ENCODE data around the gene CDH2. TPM values are rescaled to one million over a fixed set of nuclear protein-coding genes. Genes with fewer than 3 reads are reported as not detected.

CDH2 gene
- total RNA-seq, 4 donors from 2014 or later: 9.8 to 52.9 (median 17.8) TPM

DNA sequence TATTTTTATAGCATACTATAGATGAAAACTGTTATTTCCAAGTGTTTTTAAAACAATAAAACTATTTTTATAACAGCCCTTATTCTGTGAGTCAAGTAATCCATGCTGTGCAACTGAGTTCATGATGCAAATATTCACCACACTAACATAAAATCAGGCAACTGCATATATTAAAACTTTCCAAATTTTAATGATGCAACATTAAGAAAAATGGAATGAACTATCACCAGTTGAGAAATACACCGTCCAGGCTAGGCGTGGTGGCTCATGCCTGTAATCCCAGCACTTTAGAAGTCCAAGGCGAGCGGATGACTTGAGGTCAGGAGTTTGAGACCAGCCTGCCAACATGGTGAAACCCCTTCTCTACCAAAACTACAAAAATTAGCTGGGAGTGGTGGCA, 114.5 kb downstream of the CDH2 start:
- WGBS, 2 donors (ENCODE audit: low coverage in 1 of 2): 86 to 87% methylated on average over 1 to 4 of the region's 4 CpGs
- no peak overlapping the region for H3K27ac ChIP-seq
- H3K4me1 ChIP-seq: peaks cover 0 to 17% (median 0%) of the 10 kb centered on the region in 3 donors
- H3K27me3 ChIP-seq: no peaks in the 10 kb centered on the region
- no peak overlapping the region for H3K4me3 ChIP-seq
- H3K9me3 ChIP-seq: no peaks in the 10 kb centered on the region
- no peak for TF ChIP-seq POLR2AphosphoS5 (IDR thresholded peaks at IDR 0.05)
- TF ChIP-seq, protein P1, sequence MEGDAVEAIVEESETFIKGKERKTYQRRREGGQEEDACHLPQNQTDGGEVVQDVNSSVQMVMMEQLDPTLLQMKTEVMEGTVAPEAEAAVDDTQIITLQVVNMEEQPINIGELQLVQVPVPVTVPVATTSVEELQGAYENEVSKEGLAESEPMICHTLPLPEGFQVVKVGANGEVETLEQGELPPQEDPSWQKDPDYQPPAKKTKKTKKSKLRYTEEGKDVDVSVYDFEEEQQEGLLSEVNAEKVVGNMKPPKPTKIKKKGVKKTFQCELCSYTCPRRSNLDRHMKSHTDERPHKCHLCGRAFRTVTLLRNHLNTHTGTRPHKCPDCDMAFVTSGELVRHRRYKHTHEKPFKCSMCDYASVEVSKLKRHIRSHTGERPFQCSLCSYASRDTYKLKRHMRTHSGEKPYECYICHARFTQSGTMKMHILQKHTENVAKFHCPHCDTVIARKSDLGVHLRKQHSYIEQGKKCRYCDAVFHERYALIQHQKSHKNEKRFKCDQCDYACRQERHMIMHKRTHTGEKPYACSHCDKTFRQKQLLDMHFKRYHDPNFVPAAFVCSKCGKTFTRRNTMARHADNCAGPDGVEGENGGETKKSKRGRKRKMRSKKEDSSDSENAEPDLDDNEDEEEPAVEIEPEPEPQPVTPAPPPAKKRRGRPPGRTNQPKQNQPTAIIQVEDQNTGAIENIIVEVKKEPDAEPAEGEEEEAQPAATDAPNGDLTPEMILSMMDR (IDR thresholded peaks at IDR 0.05): no peak
- H3K36me3 ChIP-seq: no peaks in the 10 kb centered on the region
- no peak for ATAC-seq

DNA sequence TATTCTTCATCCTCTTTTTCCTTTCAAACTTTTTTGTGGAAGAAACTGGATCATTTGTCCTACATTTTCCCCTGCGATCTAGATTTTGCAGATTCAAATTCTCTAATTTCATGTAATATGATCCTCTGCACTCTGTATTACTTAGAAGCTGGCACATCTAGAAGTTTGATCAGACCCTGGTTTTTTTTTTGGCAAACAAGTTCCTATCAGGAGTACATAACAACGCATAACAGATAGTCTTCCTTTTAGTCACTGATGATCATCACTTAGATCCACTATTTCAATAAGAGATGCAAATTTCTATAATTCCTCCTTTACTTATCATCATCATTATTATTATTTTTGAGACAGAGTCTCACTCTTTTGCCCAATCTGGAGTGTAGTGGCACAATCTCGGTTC, 117.1 kb downstream of the CDH2 start:
- H3K9me3 ChIP-seq: no peaks in the 10 kb centered on the region
- TF ChIP-seq, protein P1 (IDR thresholded peaks at IDR 0.05): no peak
- TF ChIP-seq POLR2A (IDR thresholded peaks at IDR 0.05): no peak
- ATAC-seq: no peak
- H3K4me3 ChIP-seq: no peak overlapping the region
- H3K36me3 ChIP-seq: no peaks in the 10 kb centered on the region
- H3K4me1 ChIP-seq: peaks cover 0 to 14% (median 0%) of the 10 kb centered on the region in 3 donors
- 82 to 89% methylated on average over 3 of the region's 3 CpGs for WGBS, 2 donors (ENCODE audit: low coverage in 1 of 2)
- no peaks in the 10 kb centered on the region for H3K27me3 ChIP-seq
- H3K27ac ChIP-seq: no peak overlapping the region

GRCh38 chr18:28050545-28050944, 126.4 kb downstream of the CDH2 start:
- no peaks in the 10 kb centered on the region for H3K36me3 ChIP-seq
- no peaks in the 10 kb centered on the region for H3K4me1 ChIP-seq
- H3K9me3 ChIP-seq: no peaks in the 10 kb centered on the region
- no peak overlapping the region for H3K4me3 ChIP-seq
- ATAC-seq: no peak
- TF ChIP-seq POLR2AphosphoS5 (IDR thresholded peaks at IDR 0.05) (no peak), EP300 (IDR thresholded peaks at IDR 0.05) (no peak), POLR2A (IDR thresholded peaks at IDR 0.05) (no peak)
- TF ChIP-seq, protein P1 (IDR thresholded peaks at IDR 0.05): no peak
- no peaks in the 10 kb centered on the region for H3K27me3 ChIP-seq
- no peak overlapping the region for H3K27ac ChIP-seq

GRCh38 chr18:28048612-28049011, 128.3 kb downstream of the CDH2 start:
- TF ChIP-seq EP300 (IDR thresholded peaks at IDR 0.05) (no peak), POLR2A (IDR thresholded peaks at IDR 0.05) (no peak), POLR2AphosphoS5 (IDR thresholded peaks at IDR 0.05) (no peak)
- TF ChIP-seq, protein P1 (IDR thresholded peaks at IDR 0.05): no peak
- Histone ChIP-seq H3K9me3 (no peaks in the 10 kb centered on the region), H3K36me3 (no peaks in the 10 kb centered on the region), H3K4me1 (no peaks in the 10 kb centered on the region), H3K27me3 (no peaks in the 10 kb centered on the region), H3K27ac (no peak overlapping the region), H3K4me3 (no peak overlapping the region)
- 61 to 88% methylated on average over 2 of the region's 2 CpGs for WGBS, 2 donors (ENCODE audit: low coverage in 1 of 2)
- ATAC-seq: no peak

GRCh38 chr18:28045880-28046279, 131.1 kb downstream of the CDH2 start:
- no peaks in the 10 kb centered on the region for H3K27me3 ChIP-seq
- no peak for TF ChIP-seq EP300 (IDR thresholded peaks at IDR 0.05)
- no peak for TF ChIP-seq POLR2AphosphoS5 (IDR thresholded peaks at IDR 0.05)
- H3K27ac ChIP-seq: no peak overlapping the region
- H3K9me3 ChIP-seq: no peaks in the 10 kb centered on the region
- H3K36me3 ChIP-seq: no peaks in the 10 kb centered on the region
- H3K4me3 ChIP-seq: no peak overlapping the region
- no peaks in the 10 kb centered on the region for H3K4me1 ChIP-seq
- no peak for ATAC-seq
- WGBS, 2 donors (ENCODE audit: low coverage in 1 of 2): 65 to 66% methylated on average over 2 to 3 of the region's 3 CpGs

All from gastroesophageal sphincter (tissue), 4 donors.